CD4-positive, alpha-beta memory T cell (primary cell): ENCODE data around the gene IRF4. TPM values are rescaled to one million over a fixed set of nuclear protein-coding genes. Genes with fewer than 3 reads are reported as not detected.

ENCODE experiments used
- CTCF ChIA-PET: fragments of 350-600 bp; sonication (Branson Sonifier 250); formaldehyde crosslinking; loops from one replicate; lab custom pipeline; 2021; ENCODE audit warnings: inconsistent platforms; ENCODE audit not compliant: partially characterized antibody; lab: Charles Lee
- POLR2A ChIA-PET: fragments of 350-600 bp; sonication (Branson Sonifier 250); formaldehyde crosslinking; loops from one replicate; lab custom pipeline; 2021; ENCODE audit not compliant: partially characterized antibody; lab: Charles Lee
- DNase-seq, 5 donors: peaks; one replicate each; pipeline versions ENCODE4 v3.0.0 to v3.0.0-alpha.2; 2020 to 2022; ENCODE audit warnings: mixed read lengths in 1 of 5
- H3K27ac ChIP-seq: one replicate; pipeline ENCODE4 v1.7.0; 2013; ENCODE audit warnings: low read depth, low read length
- H3K27me3 ChIP-seq: 2 replicates; pipeline ENCODE4 v1.7.0; 2013; ENCODE audit warnings: mild to moderate bottlenecking, low read length, moderate library complexity; ENCODE audit not compliant: insufficient read depth
- H3K36me3 ChIP-seq: 2 replicates; pipeline ENCODE4 v1.7.0; 2013; ENCODE audit warnings: mild to moderate bottlenecking, low read length, moderate library complexity; ENCODE audit not compliant: insufficient read depth
- H3K4me1 ChIP-seq: 2 replicates; pipeline ENCODE4 v1.7.0; 2013; ENCODE audit warnings: mild to moderate bottlenecking, low read length, moderate library complexity; ENCODE audit not compliant: insufficient read depth
- H3K4me3 ChIP-seq, 2 donors: one replicate each; pipeline ENCODE4 v1.7.0; 2013; ENCODE audit warnings: low read length in 2 of 2, mild to moderate bottlenecking in 1 of 2
- H3K9me3 ChIP-seq, 2 donors: one replicate each; pipeline ENCODE4 v1.7.0; 2013; ENCODE audit warnings: low read length in 2 of 2, control low read depth in 1 of 2; ENCODE audit not compliant: control insufficient read depth in 1 of 2
- H3K27ac Mint-ChIP-seq, 7 donors: one replicate each; pipeline ENCODE4 v1.8.0; 2020 to 2021; ENCODE audit warnings: mixed read lengths in 7 of 7, mild to moderate bottlenecking in 6 of 7, inconsistent platforms in 3 of 7, moderate library complexity in 3 of 7
- H3K27me3 Mint-ChIP-seq, 2 donors: one replicate each; pipeline ENCODE4 v1.8.0; 2020 to 2021; ENCODE audit warnings: mixed read lengths in 2 of 2
- H3K36me3 Mint-ChIP-seq, 2 donors: one replicate each; pipeline ENCODE4 v1.8.0; 2020 to 2021; ENCODE audit warnings: mixed read lengths in 2 of 2, inconsistent platforms in 1 of 2, mild to moderate bottlenecking in 1 of 2
- H3K4me1 Mint-ChIP-seq, 4 donors: one replicate each; pipeline ENCODE4 v1.8.0; 2020 to 2021; ENCODE audit warnings: mixed read lengths in 4 of 4, mild to moderate bottlenecking in 1 of 4
- H3K4me3 Mint-ChIP-seq, 8 donors: one replicate each; pipeline ENCODE4 v1.8.0; 2020 to 2021; ENCODE audit warnings: mixed read lengths in 8 of 8, mild to moderate bottlenecking in 7 of 8, moderate library complexity in 6 of 8, inconsistent platforms in 3 of 8
- H3K9me3 Mint-ChIP-seq, 8 donors: one replicate each; pipeline ENCODE4 v1.8.0; 2020 to 2021; ENCODE audit warnings: mixed read lengths in 8 of 8, mild to moderate bottlenecking in 5 of 8, inconsistent platforms in 3 of 8, moderate library complexity in 1 of 8
- intact Hi-C: fragments of 100-400 bp; cut with micrococcal nuclease; formaldehyde crosslinking; loops from one replicate; pipeline ENCODE4 v1.15.1; 2023
- polyA plus RNA-seq, 2 donors: library from polyadenylated mRNA; unstranded; fragments of 300-500 nt; fragmentation: Illumina TruSeq; gene quantifications; one replicate each; pipeline ENCODE4 v1.2.3, GENCODE V29; 2021
- total RNA-seq, 2 experiments: library from RNA; stranded (reverse); gene quantifications; one replicate each; pipeline ENCODE4 v1.2.3, GENCODE V29; 2021

The IRF4 gene
- total and polyA plus RNA-seq, 4 experiments from 2014 or later = 2.7 to 8.6 (median 7.1) TPM

GRCh38 chr6:400815-401214 is 9.3 kb downstream of the IRF4 start:
- DNase-seq = no peak
- peaks cover 45% of the 10 kb centered on the region for H3K4me1 ChIP-seq
- H3K9me3 ChIP-seq = no peaks in the 10 kb centered on the region
- ChIA-PET CTCF (interaction anchor here (1.7 to 2.0 kb wide), 2 partner anchors 11 to 211 kb away, joined by 5 read pairs; no protein-coding TSS in a partner anchor), POLR2A (no interaction called here)
- peaks cover 32 to 38% of the 10 kb centered on the region in 2 donors for H3K36me3 Mint-ChIP-seq
- peaks cover 0 to 9% (median 0%) of the 10 kb centered on the region in 8 donors for H3K9me3 Mint-ChIP-seq
- H3K27ac Mint-ChIP-seq = no peak overlapping the region
- peaks cover 0 to 1% of the 10 kb centered on the region in 2 donors for H3K27me3 Mint-ChIP-seq
- peaks cover 6% of the 10 kb centered on the region for H3K36me3 ChIP-seq
- H3K4me3 ChIP-seq = no peak overlapping the region
- intact Hi-C loops = loop anchor here (5.0 kb wide), 1 partner anchor 91 kb away; no protein-coding TSS in a partner anchor
- no peak overlapping the region for H3K27ac ChIP-seq
- peaks cover 25 to 53% (median 45%) of the 10 kb centered on the region in 4 donors for H3K4me1 Mint-ChIP-seq
- H3K4me3 Mint-ChIP-seq = no peak overlapping the region
- no peaks in the 10 kb centered on the region for H3K27me3 ChIP-seq

- ChIA-PET CTCF (interaction anchor here (2.0 kb wide), 1 partner anchor 211 kb away, joined by 5 read pairs; no protein-coding TSS in a partner anchor), POLR2A (no interaction called here)
- Histone ChIP-seq H3K36me3 (peaks cover 6% of the 10 kb centered on the region), H3K4me3 (no peak overlapping the region), H3K27ac (no peak overlapping the region), H3K9me3 (no peaks in the 10 kb centered on the region), H3K27me3 (no peaks in the 10 kb centered on the region), H3K4me1 (peaks cover 45% of the 10 kb centered on the region)
- Mint-ChIP-seq H3K27ac (peak overlapping the region in 1 of 7 donors; percentile 65), H3K4me1 (peaks cover 22 to 56% (median 45%) of the 10 kb centered on the region in 4 donors), H3K36me3 (peaks cover 35 to 37% of the 10 kb centered on the region in 2 donors), H3K4me3 (no peak overlapping the region), H3K27me3 (peaks cover 0 to 1% of the 10 kb centered on the region in 2 donors), H3K9me3 (peaks cover 0 to 9% (median 0%) of the 10 kb centered on the region in 8 donors)
- no peak for DNase-seq
- intact Hi-C loops = loop anchor here (5.0 kb wide), 1 partner anchor 91 kb away; no protein-coding TSS in a partner anchor
Observed at GRCh38 chr6:401239-401993, 9.9 kb downstream of the IRF4 start.

GRCh38 chr6:401994-402640 is 10.6 kb downstream of the IRF4 start:
- Histone ChIP-seq H3K9me3 (no peaks in the 10 kb centered on the region), H3K4me3 (no peak overlapping the region), H3K27me3 (no peaks in the 10 kb centered on the region), H3K36me3 (peaks cover 6% of the 10 kb centered on the region), H3K4me1 (peaks cover 45% of the 10 kb centered on the region), H3K27ac (no peak overlapping the region)
- ChIA-PET CTCF (interaction anchor here (1.1 to 3.5 kb wide), 3 partner anchors 10 to 995 kb away, joined by 3 to 34 read pairs (median 3); partner anchors contain the start of gene IRF4), POLR2A (interaction anchor here (3.5 kb wide), 1 partner anchor 10 kb away, joined by 60 read pairs; the partner anchor contains the start of gene IRF4)
- intact Hi-C loops = loop anchor here (5.0 kb wide), 1 partner anchor 90 kb away; no protein-coding TSS in a partner anchor
- no peak for DNase-seq
- H3K36me3 Mint-ChIP-seq = peaks cover 35 to 40% of the 10 kb centered on the region in 2 donors
- peaks cover 0 to 9% (median 0%) of the 10 kb centered on the region in 8 donors for H3K9me3 Mint-ChIP-seq
- H3K4me1 Mint-ChIP-seq = peaks cover 22 to 55% (median 44%) of the 10 kb centered on the region in 4 donors
- H3K27ac Mint-ChIP-seq = peak overlapping the region in 4 of 7 donors; percentile 4 to 65 (median 28)
- H3K4me3 Mint-ChIP-seq = peak overlapping the region in 1 of 8 donors; percentile 30
- peaks cover 0 to 1% of the 10 kb centered on the region in 2 donors for H3K27me3 Mint-ChIP-seq

GRCh38 chr6:402901-403658 is 11.5 kb downstream of the IRF4 start:
- peak overlapping the region in 7 of 8 donors; percentile 69 to 90 (median 78) for H3K4me3 Mint-ChIP-seq
- H3K27me3 Mint-ChIP-seq = peaks cover 0 to 1% of the 10 kb centered on the region in 2 donors
- peaks cover 0 to 9% (median 0%) of the 10 kb centered on the region in 8 donors for H3K9me3 Mint-ChIP-seq
- H3K36me3 Mint-ChIP-seq = peaks cover 39 to 40% of the 10 kb centered on the region in 2 donors
- H3K4me1 Mint-ChIP-seq = peaks cover 24 to 45% (median 41%) of the 10 kb centered on the region in 4 donors
- H3K27ac ChIP-seq = no peak overlapping the region
- no peak for DNase-seq
- H3K36me3 ChIP-seq = peaks cover 6% of the 10 kb centered on the region
- ChIA-PET POLR2A (interaction anchor here (1.3 to 3.5 kb wide), 4 partner anchors 11 to 210 kb away, joined by 3 to 60 read pairs (median 4); partner anchors contain the start of gene IRF4), CTCF (interaction anchor here (1.1 to 3.5 kb wide), 5 partner anchors 11 to 994 kb away, joined by 3 to 34 read pairs (median 4); partner anchors contain the start of gene IRF4)
- H3K27ac Mint-ChIP-seq = peak overlapping the region in 4 of 7 donors; percentile 63 to 89 (median 76)
- intact Hi-C loops = loop anchor here (5.0 kb wide), 1 partner anchor 89 kb away; no protein-coding TSS in a partner anchor
- peak overlapping the region in 1 of 2 donors; percentile 13 for H3K4me3 ChIP-seq
- H3K9me3 ChIP-seq = no peaks in the 10 kb centered on the region
- H3K27me3 ChIP-seq = no peaks in the 10 kb centered on the region
- H3K4me1 ChIP-seq = peaks cover 45% of the 10 kb centered on the region

- ChIA-PET CTCF (interaction anchor here (1.3 to 3.5 kb wide), 6 partner anchors 12 to 993 kb away, joined by 3 to 34 read pairs (median 5); partner anchors contain the start of gene IRF4), POLR2A (interaction anchor here (0.6 to 3.5 kb wide), 7 partner anchors 12 to 211 kb away, joined by 3 to 60 read pairs (median 4); partner anchors contain the start of gene IRF4)
- peaks cover 0 to 1% of the 10 kb centered on the region in 2 donors for H3K27me3 Mint-ChIP-seq
- H3K4me1 Mint-ChIP-seq = peaks cover 24 to 45% (median 37%) of the 10 kb centered on the region in 4 donors
- Histone ChIP-seq H3K27ac (no peak overlapping the region), H3K4me3 (peak overlapping the region in 1 of 2 donors; percentile 13), H3K9me3 (no peaks in the 10 kb centered on the region), H3K4me1 (peaks cover 40% of the 10 kb centered on the region), H3K36me3 (peaks cover 6% of the 10 kb centered on the region), H3K27me3 (no peaks in the 10 kb centered on the region)
- peaks cover 0 to 9% (median 0%) of the 10 kb centered on the region in 8 donors for H3K9me3 Mint-ChIP-seq
- peak in 1 of 5 donors; percentile 9 for DNase-seq
- H3K27ac Mint-ChIP-seq = peak overlapping the region in 6 of 7 donors; percentile 44 to 89 (median 65)
- intact Hi-C loops = loop anchor here (1.0 to 5.0 kb wide), 3 partner anchors 13 to 215 kb away; partner anchors contain the start of gene IRF4
- peaks cover 39 to 45% of the 10 kb centered on the region in 2 donors for H3K36me3 Mint-ChIP-seq
- peak overlapping the region; percentile 69 to 90 (median 79) for H3K4me3 Mint-ChIP-seq
Observed at GRCh38 chr6:403659-404655, 12.4 kb downstream of the IRF4 start.
